Left hindlimb (tissue), 1 donor: Measurements from ENCODE around the gene CRYZL1.

Source experiments
- DNase-seq: peaks from one replicate; pipeline ENCODE4 v3.0.0-alpha.2; 2018

CRYZL1 gene

GRCh38 chr21:33558777-33559421, 82.6 kb downstream of the CRYZL1 start:
- no peak for DNase-seq

- DNase-seq: no peak
Observed at GRCh38 chr21:33557447-33557846, 84.1 kb downstream of the CRYZL1 start.

- no peak for DNase-seq
Observed at GRCh38 chr21:33554982-33555344, 86.6 kb downstream of the CRYZL1 start.

GRCh38 chr21:33554236-33554981, 87.1 kb downstream of the CRYZL1 start:
- DNase-seq: no peak

- no peak for DNase-seq
Observed at GRCh38 chr21:33552999-33553598, 88.4 kb downstream of the CRYZL1 start.

- no peak for DNase-seq
Observed at GRCh38 chr21:33552093-33552998, 89.2 kb downstream of the CRYZL1 start.

GRCh38 chr21:33551664-33552063, 89.9 kb downstream of the CRYZL1 start:
- no peak for DNase-seq

GRCh38 chr21:33550772-33551660, 90.5 kb downstream of the CRYZL1 start:
- no peak for DNase-seq

- DNase-seq: no peak
Observed at GRCh38 chr21:33549848-33550771, 91.4 kb downstream of the CRYZL1 start.

GRCh38 chr21:33546086-33546485, 95.5 kb downstream of the CRYZL1 start:
- DNase-seq: no peak

- no peak for DNase-seq
Observed at GRCh38 chr21:33544451-33545195, 96.9 kb downstream of the CRYZL1 start.

- DNase-seq: no peak
Observed at GRCh38 chr21:33543505-33544129, 97.9 kb downstream of the CRYZL1 start.

- DNase-seq: peak; percentile 99
Observed at GRCh38 chr21:33542640-33543504, 98.7 kb downstream of the CRYZL1 start, which contains the start of gene SON. Gene SON, plus strand, starts transcription at chr21:33543038. Its CDS starts 55 bp downstream, at chr21:33543093.

- peak; percentile 87 for DNase-seq
Observed at GRCh38 chr21:33541756-33542639, 99.5 kb downstream of the CRYZL1 start, which contains the start of gene GART. Gene GART, minus strand, starts transcription at chr21:33542117. Its CDS starts 2,802 bp downstream, at chr21:33539315.

- no peak for DNase-seq
Observed at GRCh38 chr21:33541105-33541711, 100.3 kb downstream of the CRYZL1 start.

GRCh38 chr21:33540711-33541104, 100.8 kb downstream of the CRYZL1 start:
- DNase-seq: no peak

- no peak for DNase-seq
Observed at GRCh38 chr21:33539616-33540015, 101.9 kb downstream of the CRYZL1 start.
